RWPE2 (cell line): Measurements from ENCODE around the gene PODXL.

Experiments
- ATAC-seq: fragments of 200-7000 bp; cut with Tn5 transposase; 3 replicates; pipeline ENCODE4 v1.9.1; 2021; ENCODE audit warnings: low read depth
- DNase-seq: peaks from one replicate; pipeline ENCODE4 v3.0.0-alpha.2; 2020; ENCODE audit warnings: low spot score
- H3K27ac ChIP-seq: fragments of 450-650 bp; 2 replicates; pipeline ENCODE4 v1.5.1; 2017; ENCODE audit warnings: mild to moderate bottlenecking; ENCODE audit not compliant: poor library complexity, severe bottlenecking
- H3K27me3 ChIP-seq: fragments of 250-450 bp; sonication (Bioruptor Pico); 2 replicates; pipeline ENCODE4 v1.5.1; 2021; ENCODE audit warnings: mild to moderate bottlenecking, moderate library complexity; ENCODE audit not compliant: insufficient read depth, poor library complexity, severe bottlenecking
- H3K36me3 ChIP-seq: fragments of 250-450 bp; sonication (Bioruptor Pico); 2 replicates; pipeline ENCODE4 v1.5.1; 2020; ENCODE audit warnings: low read depth, mild to moderate bottlenecking, moderate library complexity
- H3K4me1 ChIP-seq: fragments of 250-450 bp; sonication (Bioruptor Pico); 2 replicates; pipeline ENCODE4 v1.5.1; 2021; ENCODE audit warnings: mild to moderate bottlenecking, moderate library complexity; ENCODE audit not compliant: insufficient read depth, poor library complexity, severe bottlenecking
- H3K4me3 ChIP-seq: fragments of 250-450 bp; sonication (Bioruptor Pico); 2 replicates; pipeline ENCODE4 v1.5.1; 2021; ENCODE audit warnings: mild to moderate bottlenecking, moderate library complexity; ENCODE audit not compliant: severe bottlenecking
- H3K9me3 ChIP-seq: fragments of 250-450 bp; sonication (Bioruptor Pico); 2 replicates; pipeline ENCODE4 v1.5.1; 2021; ENCODE audit warnings: mild to moderate bottlenecking, moderate library complexity; ENCODE audit not compliant: severe bottlenecking
- TF ChIP-seq, protein P1 (sequence below): fragments of 450-650 bp; IDR thresholded peaks from one replicate; pipeline ENCODE4 v1.5.1; 2017; ENCODE audit warnings: mild to moderate bottlenecking, moderate library complexity; ENCODE audit not compliant: poor library complexity, severe bottlenecking

PODXL gene

DNA sequence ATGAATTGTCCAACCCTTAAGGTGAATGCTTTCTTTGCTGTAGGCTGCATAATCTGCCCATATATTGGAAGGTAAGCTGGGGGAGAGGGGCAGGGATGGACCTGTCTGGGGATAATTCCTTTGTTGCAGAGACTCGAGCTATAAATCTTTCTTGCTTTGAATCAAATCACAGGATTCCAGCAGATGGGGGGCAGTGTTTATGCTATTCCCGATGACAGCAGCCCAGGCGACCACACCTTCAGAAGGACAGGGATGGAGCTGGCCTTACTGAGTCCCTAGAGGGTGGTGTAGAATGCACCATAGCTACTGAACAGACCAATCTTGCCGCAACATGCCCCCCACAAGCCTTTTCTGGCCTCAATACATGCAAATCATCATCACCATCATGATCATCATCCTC is 2.5 kb downstream of the PODXL start:
- H3K4me3 ChIP-seq = no peak overlapping the region
- no peak overlapping the region for H3K27ac ChIP-seq
- no peaks in the 10 kb centered on the region for H3K36me3 ChIP-seq
- ATAC-seq = no peak
- DNase-seq = no peak
- H3K9me3 ChIP-seq = no peaks in the 10 kb centered on the region
- H3K4me1 ChIP-seq = peaks cover 9% of the 10 kb centered on the region
- peaks cover 35% of the 10 kb centered on the region for H3K27me3 ChIP-seq
- TF ChIP-seq, protein P1, sequence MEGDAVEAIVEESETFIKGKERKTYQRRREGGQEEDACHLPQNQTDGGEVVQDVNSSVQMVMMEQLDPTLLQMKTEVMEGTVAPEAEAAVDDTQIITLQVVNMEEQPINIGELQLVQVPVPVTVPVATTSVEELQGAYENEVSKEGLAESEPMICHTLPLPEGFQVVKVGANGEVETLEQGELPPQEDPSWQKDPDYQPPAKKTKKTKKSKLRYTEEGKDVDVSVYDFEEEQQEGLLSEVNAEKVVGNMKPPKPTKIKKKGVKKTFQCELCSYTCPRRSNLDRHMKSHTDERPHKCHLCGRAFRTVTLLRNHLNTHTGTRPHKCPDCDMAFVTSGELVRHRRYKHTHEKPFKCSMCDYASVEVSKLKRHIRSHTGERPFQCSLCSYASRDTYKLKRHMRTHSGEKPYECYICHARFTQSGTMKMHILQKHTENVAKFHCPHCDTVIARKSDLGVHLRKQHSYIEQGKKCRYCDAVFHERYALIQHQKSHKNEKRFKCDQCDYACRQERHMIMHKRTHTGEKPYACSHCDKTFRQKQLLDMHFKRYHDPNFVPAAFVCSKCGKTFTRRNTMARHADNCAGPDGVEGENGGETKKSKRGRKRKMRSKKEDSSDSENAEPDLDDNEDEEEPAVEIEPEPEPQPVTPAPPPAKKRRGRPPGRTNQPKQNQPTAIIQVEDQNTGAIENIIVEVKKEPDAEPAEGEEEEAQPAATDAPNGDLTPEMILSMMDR = no peak

DNA sequence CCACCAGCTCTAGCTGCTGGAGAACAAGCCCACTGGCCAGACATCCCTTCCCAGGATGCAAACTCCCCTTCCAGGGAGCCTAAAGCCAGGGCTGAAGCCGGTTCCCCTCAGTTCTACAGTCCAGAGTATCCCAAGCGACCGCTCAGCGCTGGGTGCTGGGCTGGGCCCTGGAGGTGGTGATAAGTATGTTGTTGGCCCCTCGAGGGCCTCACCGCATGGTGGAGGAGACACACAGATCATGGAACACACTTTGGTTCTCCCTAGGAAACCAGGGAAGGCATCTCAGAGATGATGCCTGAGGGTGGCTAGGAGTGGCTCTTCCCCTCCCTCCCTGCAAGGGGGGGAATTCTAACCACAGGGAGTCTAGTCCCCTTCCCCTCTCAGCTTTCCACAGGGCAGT is 4.4 kb downstream of the PODXL start:
- no peak for DNase-seq
- H3K36me3 ChIP-seq = no peaks in the 10 kb centered on the region
- no peak overlapping the region for H3K27ac ChIP-seq
- H3K4me1 ChIP-seq = peaks cover 9% of the 10 kb centered on the region
- peaks cover 19% of the 10 kb centered on the region for H3K27me3 ChIP-seq
- no peak overlapping the region for H3K4me3 ChIP-seq
- ATAC-seq = no peak
- TF ChIP-seq, protein P1 = no peak
- no peaks in the 10 kb centered on the region for H3K9me3 ChIP-seq

DNA sequence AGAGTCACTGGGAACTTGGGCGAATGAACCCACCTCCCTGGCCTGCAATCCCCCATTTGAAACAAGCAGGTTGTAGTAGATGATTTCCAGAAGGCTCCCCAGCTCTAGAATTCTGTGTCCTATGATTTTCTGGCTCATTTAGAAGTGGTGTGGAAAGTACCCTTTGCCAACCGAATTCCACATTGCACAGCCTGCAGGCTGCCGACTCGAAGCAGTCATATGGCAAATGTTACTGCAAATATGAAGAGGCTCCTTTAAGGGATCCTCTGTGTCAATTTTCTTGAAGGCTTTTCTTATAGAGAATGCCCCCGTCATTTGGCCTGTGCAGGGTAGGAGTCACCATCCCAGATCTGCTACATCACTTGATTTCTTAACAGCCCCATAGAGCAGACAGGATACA is 5.6 kb downstream of the PODXL start:
- DNase-seq = no peak
- peak; percentile 19; the same call in 2 of the 3 replicates for ATAC-seq
- Histone ChIP-seq H3K4me1 (peaks cover 15% of the 10 kb centered on the region), H3K9me3 (no peaks in the 10 kb centered on the region), H3K4me3 (no peak overlapping the region), H3K27me3 (peaks cover 11% of the 10 kb centered on the region), H3K27ac (no peak overlapping the region), H3K36me3 (no peaks in the 10 kb centered on the region)
- TF ChIP-seq, protein P1 = no peak

DNA sequence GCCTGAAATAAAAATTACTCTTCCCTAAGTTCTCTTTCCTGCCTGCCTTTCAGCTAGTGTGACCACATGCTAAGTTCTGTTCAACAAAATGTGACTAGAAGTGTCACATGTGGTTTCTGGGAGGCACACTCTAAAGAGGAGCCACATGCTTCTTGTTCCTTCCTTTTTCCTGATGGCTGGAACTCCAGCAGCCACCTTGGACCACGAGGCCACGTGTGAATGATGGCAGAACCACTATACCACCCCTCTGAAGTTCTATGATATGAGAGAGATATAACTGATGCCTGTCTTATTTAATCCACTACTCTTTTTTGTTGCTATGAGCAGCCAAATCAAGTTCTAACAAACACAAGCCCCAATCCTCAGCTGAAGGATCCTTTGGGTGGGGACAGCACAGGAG is 8.1 kb downstream of the PODXL start:
- Histone ChIP-seq H3K27me3 (no peaks in the 10 kb centered on the region), H3K4me1 (peaks cover 15% of the 10 kb centered on the region), H3K36me3 (no peaks in the 10 kb centered on the region), H3K4me3 (no peak overlapping the region), H3K9me3 (no peaks in the 10 kb centered on the region), H3K27ac (no peak overlapping the region)
- DNase-seq (no peak), ATAC-seq (no peak)
- TF ChIP-seq, protein P1 = no peak

DNA sequence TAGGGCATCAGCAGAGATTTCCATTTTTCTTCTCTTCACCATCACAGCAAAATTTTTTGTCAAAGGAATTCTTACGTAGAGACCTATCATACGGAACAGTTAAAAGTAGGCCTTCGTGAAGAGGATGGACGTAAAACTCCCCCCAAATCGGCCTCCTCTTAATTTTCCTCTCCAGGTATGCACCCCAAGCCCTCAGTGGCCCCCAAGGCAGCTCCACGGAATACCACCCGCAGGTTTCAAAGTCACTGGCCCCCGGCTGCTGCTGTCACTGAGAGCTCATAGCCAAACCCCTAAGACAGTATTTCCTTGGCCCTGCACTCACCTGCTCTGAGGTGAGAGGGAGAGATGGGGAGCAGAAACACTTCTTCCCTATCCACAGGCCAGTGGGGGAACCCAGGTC is 8.8 kb downstream of the PODXL start:
- H3K27me3 ChIP-seq = no peaks in the 10 kb centered on the region
- H3K36me3 ChIP-seq = no peaks in the 10 kb centered on the region
- DNase-seq = no peak
- no peaks in the 10 kb centered on the region for H3K9me3 ChIP-seq
- H3K27ac ChIP-seq = no peak overlapping the region
- TF ChIP-seq, protein P1 = no peak
- H3K4me3 ChIP-seq = no peak overlapping the region
- peaks cover 15% of the 10 kb centered on the region for H3K4me1 ChIP-seq
- no peak for ATAC-seq
